ENCODE results near the gene PTPRH. TPM values are rescaled to one million over a fixed set of nuclear protein-coding genes. Genes with fewer than 3 reads are reported as not detected.

The PTPRH gene
- total and polyA plus RNA-seq, 9 of the 15 experiments (the other 6 are each of a cell fraction or from before 2014, with no cell fraction given) = 0.87 to 34.3 (median 22.7) TPM

- peak in 1 of 2 experiments; percentile 79 for TF ChIP-seq AFF1 (IDR thresholded peaks at IDR 0.05; ENCODE audit: low read depth in 1 of 2, partially characterized antibody in 2 of 2)
- no peak for TF ChIP-seq MAFF (IDR thresholded peaks at IDR 0.05; ENCODE audit: low read length)
- TF ChIP-seq GABPA (tag; conservative IDR thresholded peaks at IDR 0.05; ENCODE audit: low read depth) = no peak
- no peak for TF ChIP-seq ZNF140 (CRISPR knock-in tag; IDR thresholded peaks at IDR 0.05)
- TF ChIP-seq FOXJ2 (tag; IDR thresholded peaks at IDR 0.05) = 0 out of 2 replicates have a peak, but pooled peaks have one; percentile 20
- TF ChIP-seq USF2 (CRISPR knock-in tag; IDR thresholded peaks at IDR 0.05) = peak; percentile 82
- TF ChIP-seq XRCC3 (IDR thresholded peaks at IDR 0.05) = no peak
- no peak; the same call in 1 of the 2 replicates for TF ChIP-seq HMGXB4 (CRISPR knock-in tag; IDR thresholded peaks at IDR 0.05)
- no peak for TF ChIP-seq RBBP5 (IDR thresholded peaks at IDR 0.05; ENCODE audit: borderline replicate concordance, insufficient read depth, low read length, poor library complexity, severe bottlenecking)
- TF ChIP-seq GATA2 (CRISPR knock-in tag; IDR thresholded peaks at IDR 0.05) = no peak
- TF ChIP-seq PREB (CRISPR knock-in tag; IDR thresholded peaks at IDR 0.05) = no peak
- peak; percentile 77 for TF ChIP-seq SMAD4 (CRISPR knock-in tag; conservative IDR thresholded peaks at IDR 0.05)
- no peak for TF ChIP-seq BRF1 (IDR thresholded peaks at IDR 0.05; ENCODE audit: borderline replicate concordance, extremely low read depth, insufficient read length)
- TF ChIP-seq HEY1 (CRISPR knock-in tag; IDR thresholded peaks at IDR 0.05; ENCODE audit: borderline replicate concordance) = no peak
- no peak for TF ChIP-seq ZNF707 (CRISPR knock-in tag; conservative IDR thresholded peaks at IDR 0.05)
- TF ChIP-seq DEAF1 (CRISPR knock-in tag; IDR thresholded peaks at IDR 0.05) = no peak
- TF ChIP-seq RNF2 (IDR thresholded peaks at IDR 0.05) = no peak
These were observed 29.5 kb downstream of the PTPRH start, which contains the start of gene SYT5 (continued) for GRCh38 chr19:55179606-55180484.

Data from K562 (cell line).